SIG-M5 treated with dmso at 0.1 percent for 504 hours (cell line): ENCODE results near the gene CRY2.
A peak's percentile ranks its signal among the peaks of the same experiment; 100 is the strongest.
"Not testable (repeated sequence)": the region's sequence is repeated elsewhere in the genome, so short reads cannot be mapped to it uniquely, and the experiment has no call there.

ENCODE experiments used
- DNase-seq: peaks from one replicate; lab custom pipeline; 2025; ENCODE audit not compliant: unreplicated experiment; lab: John Stamatoyannopoulos, UW

CRY2 gene

GRCh38 chr11:45897556-45897955 lies 50.3 kb downstream of the CRY2 start:
- no peak for DNase-seq

GRCh38 chr11:45899086-45899447 lies 51.8 kb downstream of the CRY2 start:
- DNase-seq, result no peak

GRCh38 chr11:45899448-45900174 lies 52.3 kb downstream of the CRY2 start:
- DNase-seq, result peak; percentile 47

DNA sequence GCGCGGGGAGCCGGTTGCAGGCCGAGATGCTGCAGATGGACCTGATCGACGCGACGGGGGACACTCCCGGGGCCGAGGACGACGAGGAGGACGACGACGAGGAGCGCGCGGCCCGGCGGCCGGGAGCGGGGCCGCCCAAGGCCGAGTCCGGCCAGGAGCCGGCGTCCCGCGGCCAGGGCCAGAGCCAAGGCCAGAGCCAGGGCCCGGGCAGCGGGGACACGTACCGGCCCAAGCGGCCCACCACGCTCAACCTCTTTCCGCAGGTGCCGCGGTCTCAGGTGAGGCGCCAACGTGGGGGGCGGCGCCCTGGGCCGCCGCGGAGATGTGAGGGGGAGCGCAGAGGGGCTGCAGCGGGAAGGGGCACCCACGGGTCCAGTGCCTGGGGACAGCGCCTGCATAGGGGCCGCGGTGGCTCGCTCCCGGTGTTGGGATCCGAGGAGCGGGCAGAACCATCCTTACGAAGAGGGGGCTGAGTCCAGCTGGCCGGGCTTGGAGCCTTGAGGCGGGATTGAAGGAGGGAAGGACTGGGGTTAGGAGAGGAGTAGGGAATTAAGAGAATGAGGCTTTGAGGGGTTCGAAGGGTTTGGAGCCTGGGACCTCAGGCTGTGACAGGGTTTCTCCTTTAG lies 53.0 kb downstream of the CRY2 start:
- not testable (repeated sequence) for DNase-seq

- DNase-seq, result no peak
Observed at GRCh38 chr11:45900916-45901617, 53.8 kb downstream of the CRY2 start.

DNA sequence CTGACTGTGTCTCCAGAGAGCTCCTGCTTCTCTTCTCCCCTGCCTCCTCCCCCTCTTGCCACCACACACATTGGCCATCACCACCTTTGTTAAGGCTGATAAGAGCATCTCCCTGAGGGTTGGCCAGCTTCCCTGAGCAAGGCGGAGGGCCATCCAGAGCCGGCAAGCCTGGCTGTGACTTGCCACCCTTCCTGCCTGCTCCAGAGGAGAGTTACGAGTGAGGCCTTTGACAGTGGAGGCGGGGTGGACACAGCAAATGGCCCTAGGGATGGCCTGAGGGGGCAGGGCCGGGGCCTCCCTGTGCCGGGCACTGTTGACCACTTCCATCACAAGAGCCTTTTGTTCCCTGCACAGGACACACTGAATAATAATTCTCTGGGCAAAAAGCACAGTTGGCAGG lies 54.4 kb downstream of the CRY2 start:
- DNase-seq, result no peak

GRCh38 chr11:45902452-45903380 lies 55.4 kb downstream of the CRY2 start:
- DNase-seq, result no peak

GRCh38 chr11:45904309-45904915 lies 57.1 kb downstream of the CRY2 start:
- DNase-seq, result no peak

DNA sequence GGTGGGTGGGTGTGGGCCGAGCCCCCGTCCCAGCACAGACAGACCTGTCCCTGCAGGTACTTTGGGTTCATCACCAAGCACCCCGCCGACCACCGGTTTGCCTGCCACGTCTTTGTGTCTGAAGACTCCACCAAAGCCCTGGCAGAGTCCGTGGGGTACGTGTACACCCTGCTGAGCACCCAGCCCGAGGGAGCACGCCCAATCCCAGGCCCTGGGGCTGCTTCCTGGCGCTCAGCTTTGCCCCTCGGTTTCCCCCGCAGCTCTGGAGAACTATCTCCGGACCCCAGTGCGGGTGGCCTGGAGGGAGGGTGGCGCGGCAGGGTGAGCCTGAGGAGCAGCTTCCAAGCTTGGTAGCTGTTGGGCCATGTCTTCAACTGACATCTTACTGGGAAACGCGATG lies 57.8 kb downstream of the CRY2 start:
- no peak for DNase-seq

GRCh38 chr11:45905576-45905975 lies 58.3 kb downstream of the CRY2 start:
- DNase-seq, result not testable (repeated sequence)

DNA sequence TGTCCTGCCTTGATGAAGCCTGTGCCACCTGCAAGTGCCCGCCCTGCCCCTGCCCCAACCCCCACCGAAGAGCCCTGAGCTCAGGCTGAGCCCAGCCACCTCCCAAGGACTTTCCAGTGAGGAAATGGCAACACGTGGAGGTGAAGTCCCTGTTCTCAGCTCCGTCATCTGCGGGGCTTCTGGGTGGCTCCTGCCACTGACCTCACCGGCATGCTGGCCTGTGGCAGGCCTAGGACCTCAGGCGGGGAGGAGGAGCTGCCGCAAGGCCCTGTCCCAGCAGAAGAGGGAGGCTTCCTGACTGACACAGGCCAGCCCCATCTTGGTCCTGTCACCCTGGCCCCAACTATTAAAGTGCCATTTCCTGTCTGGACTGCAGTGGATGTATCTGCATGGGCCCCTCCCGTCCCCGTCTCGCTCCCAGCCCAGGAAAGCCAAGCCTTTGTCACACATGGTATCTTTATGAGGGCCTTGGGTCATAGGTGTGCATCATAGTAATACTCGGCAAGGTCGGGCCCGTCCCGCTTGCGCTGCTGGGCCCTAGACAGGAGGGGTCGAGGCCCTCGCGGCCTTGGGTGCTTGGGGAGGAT lies 58.9 kb downstream of the CRY2 start:
- no peak for DNase-seq

- DNase-seq, result no peak
Observed at GRCh38 chr11:45906965-45907611, 59.8 kb downstream of the CRY2 start, which contains the start of gene FREY1. Gene FREY1, minus strand, starts transcription at chr11:45907271. Its CDS starts 26 bp downstream, at chr11:45907245.

DNA sequence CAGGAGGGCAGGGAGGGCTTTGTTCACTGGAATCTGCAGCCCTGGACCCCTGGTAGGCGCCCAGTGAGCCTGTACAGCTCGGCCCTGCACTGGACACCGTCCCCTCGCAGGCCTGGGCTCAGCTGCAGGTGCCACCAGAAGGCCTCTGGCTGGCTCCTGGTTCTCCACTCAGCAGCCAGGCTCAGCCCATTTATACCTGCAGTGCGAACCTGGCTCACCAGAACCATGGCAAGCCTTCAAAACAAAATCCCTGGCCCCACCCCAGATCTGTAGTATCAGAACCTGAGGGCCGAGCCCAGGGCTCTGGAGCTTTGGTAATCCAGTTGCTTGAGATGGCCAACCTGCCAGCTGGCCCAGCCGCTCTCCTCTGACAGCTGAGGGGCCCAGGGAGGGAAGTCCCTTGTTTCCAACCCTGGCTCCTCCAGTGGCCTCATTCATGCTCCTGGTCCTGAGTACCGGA lies 60.7 kb downstream of the CRY2 start:
- no peak for DNase-seq

DNA sequence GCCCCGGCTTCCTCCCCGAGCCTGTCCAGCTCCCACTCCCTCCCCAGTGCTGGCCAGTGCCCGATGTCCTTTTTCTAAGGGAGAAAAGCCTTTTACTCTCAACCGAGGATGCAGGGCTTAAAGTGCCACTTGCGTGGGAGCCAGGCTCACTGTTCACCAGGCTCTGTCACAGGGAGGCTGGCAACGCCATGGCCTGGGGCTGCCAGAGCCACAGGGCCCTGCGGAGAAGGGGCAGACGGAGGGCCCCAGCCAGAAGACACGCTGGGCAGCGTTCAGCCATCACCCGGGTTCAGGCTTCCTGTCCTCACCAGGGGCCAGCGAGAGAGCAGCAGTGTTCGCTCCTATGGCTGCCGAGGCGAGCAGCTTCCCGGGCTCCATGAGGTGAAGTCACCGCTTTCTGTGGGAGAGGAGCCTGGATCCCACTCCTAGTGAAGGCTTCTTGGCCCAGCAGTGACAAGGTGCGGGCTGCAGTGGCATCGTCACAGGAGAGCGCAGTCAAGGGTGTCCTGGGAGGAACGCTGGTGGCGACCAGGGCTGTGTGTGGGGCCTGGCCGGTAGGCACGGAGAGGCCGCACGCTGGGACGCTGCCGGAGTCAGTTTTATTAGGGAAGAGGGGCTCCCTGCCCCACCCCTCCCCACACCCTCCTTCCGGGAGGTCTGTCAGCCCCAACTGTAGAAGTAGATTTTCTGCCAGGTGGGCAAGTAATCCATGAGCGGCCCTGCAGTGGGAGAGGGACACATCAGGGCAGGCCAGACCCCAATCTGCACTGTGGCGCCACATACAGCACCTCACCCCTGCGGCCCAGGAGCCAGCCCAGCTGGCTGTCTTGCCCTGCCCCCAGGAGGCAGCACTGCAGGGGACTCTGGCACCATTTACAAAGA lies 62.6 kb downstream of the CRY2 start:
- no peak for DNase-seq

GRCh38 chr11:45910623-45911022 lies 63.3 kb downstream of the CRY2 start:
- no peak for DNase-seq

DNA sequence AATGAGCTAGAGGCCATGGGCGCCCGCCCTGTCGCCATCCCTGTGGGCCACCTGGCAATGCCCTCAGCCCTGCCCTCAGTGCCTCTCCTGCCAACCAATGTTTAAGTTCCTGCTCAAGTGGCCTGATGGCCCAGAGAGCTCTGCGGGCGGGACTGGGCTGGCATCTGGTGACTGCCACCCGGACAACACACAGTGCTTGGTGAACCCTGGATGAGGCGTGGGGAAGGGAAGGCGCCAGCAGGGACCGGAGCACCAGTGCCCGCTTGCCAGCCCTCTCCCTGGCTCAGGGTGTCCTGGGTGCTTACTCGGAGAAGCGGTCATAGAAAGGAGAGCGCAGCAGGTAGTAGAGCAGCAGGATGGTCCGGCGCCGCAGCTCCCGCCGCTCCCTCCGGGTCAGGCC lies 66.2 kb downstream of the CRY2 start:
- no peak for DNase-seq

DNA sequence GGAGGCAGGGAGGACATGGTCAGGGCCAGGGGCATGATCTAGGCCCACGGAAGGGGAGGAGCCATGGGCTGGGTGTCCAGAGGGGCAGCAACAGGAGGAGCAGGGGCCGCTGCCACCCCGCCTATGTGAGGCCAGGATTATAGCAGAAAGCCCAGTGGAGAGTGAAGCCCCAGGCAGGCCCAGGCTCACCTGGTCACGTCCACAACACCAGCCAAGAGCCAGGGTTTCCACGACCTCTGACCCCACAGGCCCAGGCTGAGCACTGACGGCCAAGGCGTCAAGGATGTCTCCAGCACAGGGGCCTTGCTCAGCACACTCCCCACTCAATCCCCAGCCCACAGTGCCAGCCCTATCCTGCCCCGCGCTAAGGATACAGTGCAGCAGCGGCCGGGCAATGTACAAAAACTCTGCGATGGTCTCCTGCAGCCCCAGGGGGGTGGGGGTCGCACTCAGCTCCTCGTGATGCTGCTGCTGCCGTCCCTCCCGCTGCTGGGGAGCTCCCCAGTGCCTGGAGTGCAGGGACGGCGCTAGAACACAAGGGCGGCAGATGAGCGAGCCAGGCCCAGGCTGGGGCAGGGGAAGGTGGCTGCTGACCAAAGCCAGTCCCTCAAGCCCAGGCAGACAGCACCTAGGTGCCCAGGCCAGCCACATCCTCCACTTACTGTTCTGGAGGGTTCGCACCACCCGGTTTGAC lies 66.8 kb downstream of the CRY2 start:
- no peak for DNase-seq

- no peak for DNase-seq
Observed at GRCh38 chr11:45915446-45915845, 68.2 kb downstream of the CRY2 start.
